Mesenchymal stem cell (in vitro differentiated cells and primary cell): ENCODE measurements around the gene CAPN2.

Source experiments
- DNase-seq: peaks from one replicate; pipeline ENCODE4 v3.0.0-alpha.2; 2013
- H2AFZ ChIP-seq: one replicate; pipeline ENCODE4 v1.6.1; 2013; ENCODE audit warnings: low read depth, mild to moderate bottlenecking, control low read depth, inconsistent platforms, low read length, moderate library complexity
- H2AK5ac ChIP-seq: 2 replicates; pipeline ENCODE4 v1.6.1; 2013; ENCODE audit warnings: low read length, moderate library complexity, mild to moderate bottlenecking, inconsistent platforms; ENCODE audit not compliant: severe bottlenecking
- H2BK120ac ChIP-seq: one replicate; pipeline ENCODE4 v1.6.1; 2013; ENCODE audit warnings: low read depth, mild to moderate bottlenecking, inconsistent platforms, low read length, moderate library complexity
- H2BK12ac ChIP-seq, 2 experiments: one replicate each; pipeline ENCODE4 v1.6.1; 2013; ENCODE audit warnings: inconsistent platforms in 2 of 2, low read length in 2 of 2, mild to moderate bottlenecking in 2 of 2, moderate library complexity in 2 of 2, control low read depth in 1 of 2
- H2BK15ac ChIP-seq: one replicate; pipeline ENCODE4 v1.6.1; 2013; ENCODE audit warnings: mild to moderate bottlenecking, low read depth, inconsistent platforms; ENCODE audit not compliant: poor library complexity, severe bottlenecking
- H2BK5ac ChIP-seq: 2 replicates; pipeline ENCODE4 v1.6.1; 2013; ENCODE audit warnings: low read depth, mild to moderate bottlenecking, low read length, control low read depth, inconsistent platforms; ENCODE audit not compliant: poor library complexity, severe bottlenecking
- H3K14ac ChIP-seq, 2 experiments: one replicate each; pipeline ENCODE4 v1.6.1; 2013; ENCODE audit warnings: inconsistent platforms in 2 of 2, low read length in 2 of 2, control low read depth in 1 of 2, mild to moderate bottlenecking in 1 of 2, moderate library complexity in 1 of 2
- H3K18ac ChIP-seq, 2 experiments: one replicate each; pipeline ENCODE4 v1.6.1; 2013; ENCODE audit warnings: inconsistent platforms in 2 of 2, low read length in 2 of 2, control low read depth in 1 of 2, low read depth in 1 of 2, mild to moderate bottlenecking in 1 of 2
- H3K23ac ChIP-seq, 2 experiments: one replicate each; pipeline ENCODE4 v1.6.1; 2013; ENCODE audit warnings: inconsistent platforms in 2 of 2, low read length in 2 of 2, mild to moderate bottlenecking in 2 of 2, moderate library complexity in 2 of 2, control low read depth in 1 of 2
- H3K27ac ChIP-seq: 2 replicates; pipeline ENCODE4 v1.5.1; 2013; ENCODE audit warnings: mild to moderate bottlenecking, moderate library complexity, low read length, control low read depth, inconsistent platforms; ENCODE audit not compliant: poor library complexity, severe bottlenecking
- H3K27me3 ChIP-seq, 2 experiments: 2 replicates each; pipeline versions ENCODE4 v1.6.1 to v1.7.0; 2013; ENCODE audit warnings: low read length in 2 of 2, mild to moderate bottlenecking in 2 of 2, moderate library complexity in 2 of 2, control low read depth in 1 of 2, inconsistent platforms in 1 of 2; ENCODE audit not compliant: control insufficient read depth in 1 of 2, insufficient read depth in 1 of 2
- H3K36me3 ChIP-seq, 2 experiments: 2 replicates each; pipeline versions ENCODE4 v1.6.1 to v1.7.0; 2013; ENCODE audit warnings: low read length in 2 of 2, control low read depth in 1 of 2, inconsistent platforms in 1 of 2, low read depth in 1 of 2, mild to moderate bottlenecking in 1 of 2; ENCODE audit not compliant: insufficient read depth in 2 of 2, control insufficient read depth in 1 of 2
- H3K4ac ChIP-seq, 2 experiments: one replicate each; pipeline ENCODE4 v1.6.1; 2013; ENCODE audit warnings: inconsistent platforms in 2 of 2, low read length in 2 of 2, mild to moderate bottlenecking in 2 of 2, moderate library complexity in 2 of 2, control low read depth in 1 of 2, low read depth in 1 of 2
- H3K4me1 ChIP-seq: 2 replicates; pipeline ENCODE4 v1.6.1; 2013; ENCODE audit warnings: low read depth, low read length, control low read depth; ENCODE audit not compliant: control insufficient read depth, insufficient read depth
- H3K4me2 ChIP-seq: 2 replicates; pipeline ENCODE4 v1.6.1; 2013; ENCODE audit warnings: low read length, mild to moderate bottlenecking, inconsistent platforms; ENCODE audit not compliant: poor library complexity, severe bottlenecking
- H3K4me3 ChIP-seq, 2 experiments: 2 replicates each; pipeline versions ENCODE4 v1.5.1 to v1.7.0; 2013; ENCODE audit warnings: low read length in 2 of 2, mild to moderate bottlenecking in 2 of 2, control low read depth in 1 of 2, low read depth in 1 of 2; ENCODE audit not compliant: insufficient read depth in 1 of 2
- H3K79me1 ChIP-seq: replicated peaks from 2 replicates; pipeline ENCODE4 v1.6.1; 2013; ENCODE audit warnings: mild to moderate bottlenecking, control low read depth, low read length, inconsistent platforms; ENCODE audit not compliant: poor library complexity, severe bottlenecking
- H3K9ac ChIP-seq: 2 replicates; pipeline ENCODE4 v1.7.0; 2013; ENCODE audit warnings: mild to moderate bottlenecking, low read length, moderate library complexity
- H3K9me3 ChIP-seq: 2 replicates; pipeline ENCODE4 v1.7.0; 2013; ENCODE audit warnings: mild to moderate bottlenecking, low read length; ENCODE audit not compliant: control insufficient read depth
- H4K8ac ChIP-seq: one replicate; pipeline ENCODE4 v1.6.1; 2013; ENCODE audit warnings: inconsistent platforms, mild to moderate bottlenecking, low read length, moderate library complexity
- H4K91ac ChIP-seq: one replicate; pipeline ENCODE4 v1.6.1; 2013; ENCODE audit warnings: mild to moderate bottlenecking, low read length, inconsistent platforms
- whole genome bisulfite sequencing: methylation state at CpG from one replicate; pipeline ENCODE4 v1.1.7; 2013; ENCODE audit warnings: mixed read lengths; 5-methylcytosine and 5-hydroxymethylcytosine counted together

Gene CAPN2

GRCh38 chr1:223780949-223781348 is 68.6 kb downstream of the CAPN2 start:
- Histone ChIP-seq H2BK15ac (no peak overlapping the region), H4K91ac (no peak overlapping the region), H2BK5ac (no peak overlapping the region), H2BK12ac (no peak overlapping the region), H3K18ac (no peak overlapping the region), H3K27me3 (no peaks in the 10 kb centered on the region), H4K8ac (no peak overlapping the region), H3K9me3 (no peaks in the 10 kb centered on the region), H3K36me3 (peaks cover 21 to 68% of the 10 kb centered on the region in 2 experiments), H2AFZ (no peak overlapping the region), H2BK120ac (no peak overlapping the region), H3K4me3 (no peak overlapping the region), H3K23ac (no peak overlapping the region), H3K4ac (no peak overlapping the region), H2AK5ac (no peak overlapping the region), H3K4me2 (no peak overlapping the region), H3K27ac (no peak overlapping the region), H3K4me1 (peaks cover 6% of the 10 kb centered on the region), H3K14ac (no peak overlapping the region), H3K79me1 (peaks cover 8% of the 10 kb centered on the region), H3K9ac (peak overlapping the region; percentile 50)
- DNase-seq: no peak
- WGBS: 96% methylated on average over 6 of the region's 6 CpGs

- Histone ChIP-seq H3K27me3 (no peaks in the 10 kb centered on the region), H3K14ac (no peak overlapping the region), H3K18ac (no peak overlapping the region), H2AK5ac (no peak overlapping the region), H4K8ac (no peak overlapping the region), H4K91ac (no peak overlapping the region), H2AFZ (no peak overlapping the region), H3K9me3 (no peaks in the 10 kb centered on the region), H2BK120ac (no peak overlapping the region), H2BK5ac (no peak overlapping the region), H3K4ac (no peak overlapping the region), H3K4me2 (no peak overlapping the region), H2BK15ac (no peak overlapping the region), H3K4me3 (no peak overlapping the region), H3K79me1 (peaks cover 11% of the 10 kb centered on the region), H3K36me3 (peaks cover 28 to 54% of the 10 kb centered on the region in 2 experiments), H3K27ac (no peak overlapping the region), H3K23ac (no peak overlapping the region), H3K9ac (peak overlapping the region; percentile 42), H2BK12ac (no peak overlapping the region), H3K4me1 (no peaks in the 10 kb centered on the region)
- WGBS: no CpG with 5 or more reads among the region's 1 CpG
- no peak for DNase-seq
Measured at GRCh38 chr1:223783676-223784075, 71.3 kb downstream of the CAPN2 start.

DNA sequence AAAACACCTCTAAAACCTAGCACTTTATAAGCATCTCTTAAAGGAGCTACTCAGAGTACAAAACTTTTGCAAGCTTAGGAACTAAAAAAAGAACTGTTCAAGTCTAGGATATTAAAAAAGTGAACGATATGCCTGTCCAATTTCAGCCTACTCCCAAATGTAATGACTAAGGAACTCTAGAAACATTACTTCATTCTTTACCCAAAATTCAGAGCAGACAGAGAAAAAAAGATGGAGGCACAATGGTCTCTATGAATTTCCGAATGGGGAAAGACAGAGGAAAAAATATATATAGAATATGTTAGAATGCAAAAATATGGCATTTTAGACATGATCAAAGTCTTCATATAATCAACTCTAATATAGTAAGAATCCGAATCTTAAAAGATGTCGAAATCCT is 72.2 kb downstream of the CAPN2 start:
- H3K4me1 ChIP-seq: no peaks in the 10 kb centered on the region
- no peak overlapping the region for H4K91ac ChIP-seq
- H3K14ac ChIP-seq: no peak overlapping the region
- no peak overlapping the region for H2BK12ac ChIP-seq
- H3K9ac ChIP-seq: peak overlapping the region; percentile 42
- H2BK120ac ChIP-seq: no peak overlapping the region
- DNase-seq: no peak
- no peak overlapping the region for H2AK5ac ChIP-seq
- no peak overlapping the region for H3K4me3 ChIP-seq
- H3K4me2 ChIP-seq: no peak overlapping the region
- H3K4ac ChIP-seq: no peak overlapping the region
- H3K18ac ChIP-seq: no peak overlapping the region
- no peaks in the 10 kb centered on the region for H3K9me3 ChIP-seq
- H2BK5ac ChIP-seq: no peak overlapping the region
- H3K27me3 ChIP-seq: no peaks in the 10 kb centered on the region
- H3K23ac ChIP-seq: no peak overlapping the region
- WGBS: 97% methylated on average over 2 of the region's 4 CpGs
- H2BK15ac ChIP-seq: no peak overlapping the region
- H3K27ac ChIP-seq: no peak overlapping the region
- no peak overlapping the region for H4K8ac ChIP-seq
- H3K36me3 ChIP-seq: peaks cover 29 to 52% of the 10 kb centered on the region in 2 experiments
- no peak overlapping the region for H2AFZ ChIP-seq
- peaks cover 13% of the 10 kb centered on the region for H3K79me1 ChIP-seq

- Histone ChIP-seq H3K27ac (no peak overlapping the region), H3K18ac (no peak overlapping the region), H3K4ac (no peak overlapping the region), H4K8ac (no peak overlapping the region), H2AFZ (no peak overlapping the region), H2AK5ac (no peak overlapping the region), H3K23ac (no peak overlapping the region), H2BK15ac (no peak overlapping the region), H3K4me3 (no peak overlapping the region), H3K27me3 (no peaks in the 10 kb centered on the region), H2BK12ac (no peak overlapping the region), H2BK5ac (no peak overlapping the region), H3K9me3 (no peaks in the 10 kb centered on the region), H3K9ac (no peak overlapping the region), H3K14ac (no peak overlapping the region), H4K91ac (no peak overlapping the region), H3K4me1 (no peaks in the 10 kb centered on the region), H3K36me3 (peaks cover 35 to 42% of the 10 kb centered on the region in 2 experiments), H3K4me2 (no peak overlapping the region), H2BK120ac (no peak overlapping the region), H3K79me1 (peaks cover 18% of the 10 kb centered on the region)
- peak; percentile 39 for DNase-seq
- 91% methylated on average over 3 of the region's 5 CpGs for WGBS
Measured at GRCh38 chr1:223785808-223786207, 73.5 kb downstream of the CAPN2 start.
